Measurements from ENCODE around the gene CACYBP. TPM values are rescaled to one million over a fixed set of nuclear protein-coding genes. Genes with fewer than 3 reads are reported as not detected.

The CACYBP gene
- total RNA-seq, 2 experiments from 2014 or later, result 307 to 346 TPM

DNA sequence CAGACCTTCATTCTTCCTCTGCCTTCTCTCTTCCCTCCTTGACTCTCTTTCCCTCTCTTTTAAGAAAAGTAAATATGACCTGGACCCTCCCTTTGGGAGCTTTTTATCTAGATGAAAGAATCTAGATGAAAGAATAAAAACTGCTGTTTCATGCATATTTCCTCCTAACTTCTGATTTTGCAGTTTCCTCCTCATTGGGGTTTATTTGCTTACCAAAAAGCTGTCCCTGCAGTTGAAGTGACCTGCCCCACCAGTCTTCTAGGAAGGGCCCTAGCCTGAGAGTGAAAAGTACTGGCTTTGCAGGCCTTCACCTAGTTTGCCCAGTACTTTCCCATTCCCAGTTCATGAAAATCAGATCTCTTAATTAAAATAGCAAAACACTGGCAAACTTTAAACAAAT is 28.3 kb upstream of the CACYBP start:
- Mint-ChIP-seq H3K9me3 (no peaks in the 10 kb centered on the region), H3K27ac (no peak overlapping the region), H3K4me3 (no peak overlapping the region), H3K36me3 (ENCODE audit: low read depth) (peaks cover 17% of the 10 kb centered on the region), H3K4me1 (ENCODE audit: low read depth) (peaks cover 51% of the 10 kb centered on the region), H3K27me3 (peaks cover 1% of the 10 kb centered on the region)
- intact Hi-C loops (cut with micrococcal nuclease), result no loop called here
- ATAC-seq (no peak), DNase-seq (no peak)
- TF ChIP-seq, protein P1, sequence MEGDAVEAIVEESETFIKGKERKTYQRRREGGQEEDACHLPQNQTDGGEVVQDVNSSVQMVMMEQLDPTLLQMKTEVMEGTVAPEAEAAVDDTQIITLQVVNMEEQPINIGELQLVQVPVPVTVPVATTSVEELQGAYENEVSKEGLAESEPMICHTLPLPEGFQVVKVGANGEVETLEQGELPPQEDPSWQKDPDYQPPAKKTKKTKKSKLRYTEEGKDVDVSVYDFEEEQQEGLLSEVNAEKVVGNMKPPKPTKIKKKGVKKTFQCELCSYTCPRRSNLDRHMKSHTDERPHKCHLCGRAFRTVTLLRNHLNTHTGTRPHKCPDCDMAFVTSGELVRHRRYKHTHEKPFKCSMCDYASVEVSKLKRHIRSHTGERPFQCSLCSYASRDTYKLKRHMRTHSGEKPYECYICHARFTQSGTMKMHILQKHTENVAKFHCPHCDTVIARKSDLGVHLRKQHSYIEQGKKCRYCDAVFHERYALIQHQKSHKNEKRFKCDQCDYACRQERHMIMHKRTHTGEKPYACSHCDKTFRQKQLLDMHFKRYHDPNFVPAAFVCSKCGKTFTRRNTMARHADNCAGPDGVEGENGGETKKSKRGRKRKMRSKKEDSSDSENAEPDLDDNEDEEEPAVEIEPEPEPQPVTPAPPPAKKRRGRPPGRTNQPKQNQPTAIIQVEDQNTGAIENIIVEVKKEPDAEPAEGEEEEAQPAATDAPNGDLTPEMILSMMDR (IDR thresholded peaks at IDR 0.05), result no peak
- CTCF ChIA-PET, result interaction anchor here (1.1 kb wide), 2 partner anchors 21 to 60 kb away, joined by 3 read pairs; no protein-coding TSS in a partner anchor
- POLR2A ChIA-PET, result interaction anchor here (1.2 kb wide), 1 partner anchor 13 kb away, joined by 3 read pairs; no protein-coding TSS in a partner anchor

DNA sequence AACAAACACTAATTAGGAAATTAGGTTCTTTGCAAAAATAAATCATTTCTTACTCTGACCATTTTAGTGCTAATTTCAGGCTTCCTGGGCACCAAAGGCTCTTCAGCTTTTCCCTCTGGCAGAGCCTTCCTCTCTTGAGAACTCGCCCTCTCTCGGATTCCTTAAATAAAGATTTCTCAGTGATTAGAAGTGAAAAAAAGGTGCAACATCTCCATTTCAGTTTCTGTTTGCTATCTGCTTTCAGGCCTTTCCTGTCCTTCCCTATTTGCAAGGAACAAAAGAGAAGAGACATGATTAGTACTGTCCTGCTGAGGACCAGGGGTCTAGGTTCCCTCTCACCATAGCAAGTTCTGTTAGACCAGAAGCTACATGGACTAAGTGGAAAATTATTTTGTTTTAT is 27.8 kb upstream of the CACYBP start:
- CTCF ChIA-PET, result no interaction called here
- intact Hi-C loops (cut with micrococcal nuclease), result no loop called here
- Mint-ChIP-seq H3K4me3 (no peak overlapping the region), H3K4me1 (ENCODE audit: low read depth) (peaks cover 53% of the 10 kb centered on the region), H3K36me3 (ENCODE audit: low read depth) (peaks cover 20% of the 10 kb centered on the region), H3K27me3 (peaks cover 1% of the 10 kb centered on the region), H3K9me3 (no peaks in the 10 kb centered on the region), H3K27ac (no peak overlapping the region)
- POLR2A ChIA-PET, result interaction anchor here (1.2 kb wide), 1 partner anchor 12 kb away, joined by 3 read pairs; no protein-coding TSS in a partner anchor
- no peak for ATAC-seq
- TF ChIP-seq, protein P1 (IDR thresholded peaks at IDR 0.05), result no peak
- no peak for DNase-seq

DNA sequence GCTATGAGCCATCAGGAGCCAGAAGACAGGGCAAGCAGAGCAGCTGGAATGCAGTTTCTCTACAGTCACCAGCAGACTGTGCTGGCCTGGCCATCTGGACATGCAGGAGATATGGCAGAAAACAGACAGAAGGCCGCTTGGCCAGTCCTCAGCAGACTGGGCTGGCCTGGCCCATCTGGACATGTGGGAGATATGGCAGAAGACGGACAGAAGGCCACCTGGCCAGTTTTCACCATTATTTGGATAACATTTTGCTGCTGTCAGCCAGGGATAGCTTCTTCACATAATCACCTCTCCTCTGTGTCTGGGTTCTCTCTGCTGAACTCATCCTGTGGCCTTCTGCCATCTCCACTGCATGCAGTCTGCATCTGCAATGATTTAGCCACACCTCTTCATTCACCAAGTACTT is 25.0 kb upstream of the CACYBP start:
- ChIA-PET CTCF (interaction anchor here (0.9 to 2.6 kb wide), 2 partner anchors 9 to 11 kb away, joined by 3 to 6 read pairs; no protein-coding TSS in a partner anchor), POLR2A (interaction anchor here (1.1 kb wide), 1 partner anchor 11 kb away, joined by 4 read pairs; no protein-coding TSS in a partner anchor)
- H3K4me1 Mint-ChIP-seq (ENCODE audit: low read depth), result peaks cover 44% of the 10 kb centered on the region
- intact Hi-C loops (cut with micrococcal nuclease), result no loop called here
- peaks cover 25% of the 10 kb centered on the region for H3K36me3 Mint-ChIP-seq (ENCODE audit: low read depth)
- H3K4me3 Mint-ChIP-seq, result no peak overlapping the region
- TF ChIP-seq, protein P1 (IDR thresholded peaks at IDR 0.05), result no peak
- H3K27ac Mint-ChIP-seq, result no peak overlapping the region
- H3K9me3 Mint-ChIP-seq, result no peaks in the 10 kb centered on the region
- DNase-seq (no peak), ATAC-seq (no peak)
- H3K27me3 Mint-ChIP-seq, result peaks cover 1% of the 10 kb centered on the region

GRCh38 chr1:174975764-174976163 is 24.0 kb upstream of the CACYBP start:
- ChIA-PET POLR2A (interaction anchor here (1.1 kb wide), 1 partner anchor 10 kb away, joined by 4 read pairs; no protein-coding TSS in a partner anchor), CTCF (interaction anchor here (0.8 to 2.6 kb wide), 5 partner anchors 8 to 205 kb away, joined by 3 to 6 read pairs (median 3); no protein-coding TSS in a partner anchor)
- Mint-ChIP-seq H3K4me1 (ENCODE audit: low read depth) (peaks cover 41% of the 10 kb centered on the region), H3K4me3 (no peak overlapping the region), H3K27me3 (no peaks in the 10 kb centered on the region), H3K27ac (no peak overlapping the region), H3K9me3 (no peaks in the 10 kb centered on the region), H3K36me3 (ENCODE audit: low read depth) (peaks cover 31% of the 10 kb centered on the region)
- TF ChIP-seq, protein P1 (IDR thresholded peaks at IDR 0.05), result no peak
- DNase-seq (no peak), ATAC-seq (no peak)
- intact Hi-C loops (cut with micrococcal nuclease), result no loop called here

- ATAC-seq (peak; percentile 86), DNase-seq (peak; percentile 25)
- H3K27ac Mint-ChIP-seq, result peak overlapping the region; percentile 75
- H3K4me1 Mint-ChIP-seq (ENCODE audit: low read depth), result peaks cover 38% of the 10 kb centered on the region
- intact Hi-C loops (cut with micrococcal nuclease), result no loop called here
- TF ChIP-seq, protein P1 (IDR thresholded peaks at IDR 0.05), result no peak
- no peaks in the 10 kb centered on the region for H3K27me3 Mint-ChIP-seq
- ChIA-PET POLR2A (interaction anchor here (0.7 kb wide), 1 partner anchor 82 kb away, joined by 3 read pairs; no protein-coding TSS in a partner anchor), CTCF (interaction anchor here (0.8 to 4.2 kb wide), 8 partner anchors 7 to 206 kb away, joined by 3 to 16 read pairs (median 3); no protein-coding TSS in a partner anchor)
- H3K36me3 Mint-ChIP-seq (ENCODE audit: low read depth), result peaks cover 33% of the 10 kb centered on the region
- H3K4me3 Mint-ChIP-seq, result no peak overlapping the region
- no peaks in the 10 kb centered on the region for H3K9me3 Mint-ChIP-seq
These were observed 23.2 kb upstream of the CACYBP start for GRCh38 chr1:174976436-174977108.
